BE2C (cell line): ENCODE data around the gene OSBPL5.

Experiments
- DNase-seq: peaks from one replicate; pipeline ENCODE4 v3.0.0-alpha.2; 2020
- H3K27me3 ChIP-seq: fragments of 250-450 bp; sonication (Bioruptor Pico); 2 replicates; pipeline ENCODE4 v1.5.1; 2020; ENCODE audit warnings: mild to moderate bottlenecking
- H3K36me3 ChIP-seq: fragments of 250-450 bp; sonication (Bioruptor Pico); 2 replicates; pipeline ENCODE4 v1.5.1; 2020; ENCODE audit warnings: mild to moderate bottlenecking
- H3K4me1 ChIP-seq: fragments of 250-450 bp; sonication (Bioruptor Pico); 2 replicates; pipeline ENCODE4 v1.5.1; 2020
- H3K4me3 ChIP-seq: 2 replicates; pipeline ENCODE4 v1.5.1; 2011; ENCODE audit warnings: low read depth, low read length
- H3K9me3 ChIP-seq: fragments of 250-450 bp; sonication (Bioruptor Pico); 2 replicates; pipeline ENCODE4 v1.5.1; 2020
- TF ChIP-seq, protein P1 (sequence below): IDR thresholded peaks from 2 replicates; pipeline ENCODE4 v1.5.1; 2012; ENCODE audit warnings: mild to moderate bottlenecking, low read depth, low read length

The OSBPL5 gene

GRCh38 chr11:3041699-3042441 is 123.2 kb downstream of the OSBPL5 start:
- TF ChIP-seq, protein P1, sequence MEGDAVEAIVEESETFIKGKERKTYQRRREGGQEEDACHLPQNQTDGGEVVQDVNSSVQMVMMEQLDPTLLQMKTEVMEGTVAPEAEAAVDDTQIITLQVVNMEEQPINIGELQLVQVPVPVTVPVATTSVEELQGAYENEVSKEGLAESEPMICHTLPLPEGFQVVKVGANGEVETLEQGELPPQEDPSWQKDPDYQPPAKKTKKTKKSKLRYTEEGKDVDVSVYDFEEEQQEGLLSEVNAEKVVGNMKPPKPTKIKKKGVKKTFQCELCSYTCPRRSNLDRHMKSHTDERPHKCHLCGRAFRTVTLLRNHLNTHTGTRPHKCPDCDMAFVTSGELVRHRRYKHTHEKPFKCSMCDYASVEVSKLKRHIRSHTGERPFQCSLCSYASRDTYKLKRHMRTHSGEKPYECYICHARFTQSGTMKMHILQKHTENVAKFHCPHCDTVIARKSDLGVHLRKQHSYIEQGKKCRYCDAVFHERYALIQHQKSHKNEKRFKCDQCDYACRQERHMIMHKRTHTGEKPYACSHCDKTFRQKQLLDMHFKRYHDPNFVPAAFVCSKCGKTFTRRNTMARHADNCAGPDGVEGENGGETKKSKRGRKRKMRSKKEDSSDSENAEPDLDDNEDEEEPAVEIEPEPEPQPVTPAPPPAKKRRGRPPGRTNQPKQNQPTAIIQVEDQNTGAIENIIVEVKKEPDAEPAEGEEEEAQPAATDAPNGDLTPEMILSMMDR = no peak

DNA sequence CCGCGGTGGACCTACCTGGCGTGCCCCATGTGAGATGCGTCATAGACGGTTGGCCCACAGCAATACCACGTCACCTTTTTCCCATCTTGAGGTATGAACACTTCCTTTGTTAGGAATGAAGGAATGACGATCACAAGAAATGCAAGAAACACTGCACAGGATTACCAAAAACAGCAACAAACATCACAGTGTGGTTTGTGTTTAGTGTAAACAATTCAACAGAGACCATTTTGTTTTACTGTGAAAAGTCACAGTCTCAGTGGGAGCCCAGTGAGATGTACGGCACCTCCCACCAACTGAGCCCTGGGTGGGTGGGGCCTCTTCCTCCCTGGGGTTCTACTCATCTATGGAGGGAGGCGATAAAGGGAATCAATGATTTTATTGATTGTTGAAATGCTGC is 124.2 kb downstream of the OSBPL5 start:
- no peaks in the 10 kb centered on the region for H3K27me3 ChIP-seq
- H3K4me1 ChIP-seq = no peaks in the 10 kb centered on the region
- H3K4me3 ChIP-seq = no peak overlapping the region
- peaks cover 20% of the 10 kb centered on the region for H3K36me3 ChIP-seq
- TF ChIP-seq, protein P1 = no peak
- no peak for DNase-seq
- no peaks in the 10 kb centered on the region for H3K9me3 ChIP-seq

More at GRCh38 chr11:3041699-3042441, 123.2 kb downstream of the OSBPL5 start:
- H3K36me3 ChIP-seq = peaks cover 11% of the 10 kb centered on the region
- no peaks in the 10 kb centered on the region for H3K27me3 ChIP-seq
- DNase-seq = no peak
- H3K4me3 ChIP-seq = no peak overlapping the region
- H3K9me3 ChIP-seq = no peaks in the 10 kb centered on the region
- no peaks in the 10 kb centered on the region for H3K4me1 ChIP-seq

DNA sequence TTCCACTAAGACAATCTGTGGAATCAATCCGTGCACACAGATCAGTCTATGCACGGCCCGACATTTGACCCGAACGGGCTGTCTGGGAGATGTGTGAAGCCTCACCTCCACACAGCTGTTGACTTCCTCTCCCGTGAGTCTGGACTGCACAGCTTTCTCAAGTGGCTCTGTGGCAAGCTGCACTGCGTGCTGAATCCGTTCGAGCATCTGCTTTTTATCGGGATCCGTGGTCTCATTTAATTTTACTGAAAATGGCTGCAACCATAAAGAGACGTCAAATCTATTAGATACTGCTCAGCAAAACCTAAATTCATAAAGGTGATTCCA is 127.2 kb downstream of the OSBPL5 start:
- no peak for DNase-seq
- TF ChIP-seq, protein P1 = no peak
- no peak overlapping the region for H3K4me3 ChIP-seq
- peaks cover 22% of the 10 kb centered on the region for H3K36me3 ChIP-seq
- no peaks in the 10 kb centered on the region for H3K9me3 ChIP-seq
- H3K4me1 ChIP-seq = no peaks in the 10 kb centered on the region
- no peaks in the 10 kb centered on the region for H3K27me3 ChIP-seq
